Prostate gland (tissue), 2 donors: ENCODE data around the gene DNAAF5.

Experiments used
- POLR2A ChIP-seq: fragments of 450-650 bp; IDR thresholded peaks from one replicate; pipeline ENCODE4 v1.6.1; 2016; ENCODE audit warnings: antibody characterized with exemption, mild to moderate bottlenecking
- POLR2AphosphoS5 ChIP-seq: sonication (generic); formaldehyde crosslinking; IDR thresholded peaks from one replicate; pipeline ENCODE4 v1.6.1; 2017; ENCODE audit warnings: antibody characterized with exemption
- TF ChIP-seq, protein P1 (sequence below), 4 experiments: fragments of 200-600 bp in 2 of 4; fragments of 450-650 bp in 2 of 4; sonication (generic) in 2 of 4; IDR thresholded peaks; 1 replicate in 3 of 4; 2 replicates in 1 of 4; pipeline ENCODE4 v1.5.1; 2016 to 2019; ENCODE audit warnings: antibody characterized with exemption in 4 of 4, mild to moderate bottlenecking in 2 of 4, moderate library complexity in 2 of 4

DNA sequence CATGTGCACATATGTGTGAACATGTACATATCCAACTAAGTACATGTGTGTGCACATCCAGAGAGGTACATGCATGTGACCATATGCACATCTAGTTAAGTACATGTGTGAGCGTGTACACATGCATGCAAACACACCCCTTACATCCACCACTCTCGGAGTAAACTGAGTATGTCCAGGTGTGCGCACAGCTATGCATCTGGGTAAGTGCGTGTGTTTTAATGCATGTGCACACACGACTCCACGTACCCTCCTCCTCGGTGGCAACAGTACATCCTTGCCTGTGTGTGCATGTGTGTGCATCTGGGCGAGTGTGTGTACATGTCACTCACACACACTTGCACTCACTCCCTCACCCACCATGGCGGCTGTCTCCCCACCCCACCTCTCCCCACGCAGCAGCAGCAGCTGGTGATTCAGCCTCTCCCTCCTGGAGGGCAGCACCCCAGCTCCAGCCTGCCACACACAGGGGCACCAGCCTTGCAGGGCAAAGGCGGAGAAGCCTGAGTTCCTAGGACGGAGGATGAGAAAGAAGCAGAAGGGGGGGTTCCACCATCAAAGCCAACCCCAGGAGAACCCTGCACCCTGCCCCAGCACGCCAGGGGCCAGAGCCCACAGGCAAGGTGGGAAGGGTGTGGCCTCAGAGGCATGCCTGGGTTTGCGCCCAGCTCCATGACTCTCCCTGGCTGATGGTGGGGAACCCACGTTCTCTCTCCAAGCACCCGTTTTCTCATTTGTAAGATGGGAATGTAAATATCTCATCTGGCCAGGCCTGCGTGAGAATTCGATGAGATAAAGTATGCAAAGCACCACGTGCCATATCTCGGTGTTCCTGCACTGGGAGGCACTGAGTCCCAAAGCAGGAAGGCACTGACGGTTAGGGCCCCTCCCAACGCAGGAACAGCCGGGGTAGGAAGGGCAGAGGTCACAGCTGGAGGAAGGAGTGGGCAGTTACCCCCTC, 27.7 kb upstream of the DNAAF5 start:
- TF ChIP-seq, protein P1, sequence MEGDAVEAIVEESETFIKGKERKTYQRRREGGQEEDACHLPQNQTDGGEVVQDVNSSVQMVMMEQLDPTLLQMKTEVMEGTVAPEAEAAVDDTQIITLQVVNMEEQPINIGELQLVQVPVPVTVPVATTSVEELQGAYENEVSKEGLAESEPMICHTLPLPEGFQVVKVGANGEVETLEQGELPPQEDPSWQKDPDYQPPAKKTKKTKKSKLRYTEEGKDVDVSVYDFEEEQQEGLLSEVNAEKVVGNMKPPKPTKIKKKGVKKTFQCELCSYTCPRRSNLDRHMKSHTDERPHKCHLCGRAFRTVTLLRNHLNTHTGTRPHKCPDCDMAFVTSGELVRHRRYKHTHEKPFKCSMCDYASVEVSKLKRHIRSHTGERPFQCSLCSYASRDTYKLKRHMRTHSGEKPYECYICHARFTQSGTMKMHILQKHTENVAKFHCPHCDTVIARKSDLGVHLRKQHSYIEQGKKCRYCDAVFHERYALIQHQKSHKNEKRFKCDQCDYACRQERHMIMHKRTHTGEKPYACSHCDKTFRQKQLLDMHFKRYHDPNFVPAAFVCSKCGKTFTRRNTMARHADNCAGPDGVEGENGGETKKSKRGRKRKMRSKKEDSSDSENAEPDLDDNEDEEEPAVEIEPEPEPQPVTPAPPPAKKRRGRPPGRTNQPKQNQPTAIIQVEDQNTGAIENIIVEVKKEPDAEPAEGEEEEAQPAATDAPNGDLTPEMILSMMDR (IDR thresholded peaks at IDR 0.05): no peak
- TF ChIP-seq POLR2A (no peak), POLR2AphosphoS5 (no peak)
